Activated naive CD8-positive, alpha-beta T cell treated with anti-CD3 and anti-CD28 coated beads for 36 hours (primary cell): Measurements from ENCODE around the gene CCND1. TPM values are rescaled to one million over a fixed set of nuclear protein-coding genes. Genes with fewer than 3 reads are reported as not detected.
"Not testable (repeated sequence)": the region's sequence is repeated elsewhere in the genome, so short reads cannot be mapped to it uniquely, and the experiment has no call there.

Experiments
- DNase-seq: peaks from one replicate; pipeline ENCODE4 v3.0.0; 2021
- H3K27ac Mint-ChIP-seq: one replicate; pipeline ENCODE4 v1.8.0; 2022; ENCODE audit warnings: mild to moderate bottlenecking, moderate library complexity, mixed read lengths
- H3K27me3 Mint-ChIP-seq: one replicate; pipeline ENCODE4 v1.8.0; 2022; ENCODE audit warnings: mild to moderate bottlenecking, mixed read lengths
- H3K36me3 Mint-ChIP-seq: one replicate; pipeline ENCODE4 v1.8.0; 2021; ENCODE audit warnings: mild to moderate bottlenecking, mixed read lengths
- H3K4me1 Mint-ChIP-seq: one replicate; pipeline ENCODE4 v1.8.0; 2021; ENCODE audit warnings: mixed read lengths
- H3K4me3 Mint-ChIP-seq: one replicate; pipeline ENCODE4 v1.8.0; 2022; ENCODE audit warnings: mild to moderate bottlenecking, moderate library complexity, mixed read lengths
- H3K9me3 Mint-ChIP-seq: one replicate; pipeline ENCODE4 v1.8.0; 2022; ENCODE audit warnings: mixed read lengths
- total RNA-seq, 2 experiments: library from RNA; stranded (reverse); gene quantifications; one replicate each; pipeline ENCODE4 v1.2.3, GENCODE V29; 2021

Gene CCND1
- total RNA-seq, 2 experiments from 2014 or later: 2.4 to 3.2 TPM

- H3K9me3 Mint-ChIP-seq: no peaks in the 10 kb centered on the region
- peaks cover 12% of the 10 kb centered on the region for H3K4me1 Mint-ChIP-seq
- H3K4me3 Mint-ChIP-seq: no peak overlapping the region
- peaks cover 72% of the 10 kb centered on the region for H3K27me3 Mint-ChIP-seq
- H3K27ac Mint-ChIP-seq: no peak overlapping the region
- H3K36me3 Mint-ChIP-seq: peaks cover 3% of the 10 kb centered on the region
- no peak for DNase-seq
Observed at GRCh38 chr11:69692422-69692821, 51.5 kb downstream of the CCND1 start.

GRCh38 chr11:69694781-69695180 is 53.8 kb downstream of the CCND1 start:
- Mint-ChIP-seq H3K4me1 (peaks cover 2% of the 10 kb centered on the region), H3K4me3 (no peak overlapping the region), H3K27me3 (peaks cover 69% of the 10 kb centered on the region), H3K9me3 (no peaks in the 10 kb centered on the region), H3K36me3 (peaks cover 3% of the 10 kb centered on the region), H3K27ac (no peak overlapping the region)
- DNase-seq: no peak

- H3K27ac Mint-ChIP-seq: no peak overlapping the region
- H3K9me3 Mint-ChIP-seq: no peaks in the 10 kb centered on the region
- H3K4me1 Mint-ChIP-seq: no peaks in the 10 kb centered on the region
- no peak overlapping the region for H3K4me3 Mint-ChIP-seq
- H3K36me3 Mint-ChIP-seq: peaks cover under 1% of the 10 kb centered on the region
- DNase-seq: no peak
- peaks cover 67% of the 10 kb centered on the region for H3K27me3 Mint-ChIP-seq
Observed at GRCh38 chr11:69695581-69695980, 54.6 kb downstream of the CCND1 start.

GRCh38 chr11:69695995-69696394 is 55.0 kb downstream of the CCND1 start:
- not testable (repeated sequence) for H3K9me3 Mint-ChIP-seq, DNase-seq, H3K27ac Mint-ChIP-seq, H3K36me3 Mint-ChIP-seq, H3K4me1 Mint-ChIP-seq, H3K4me3 Mint-ChIP-seq
- peaks cover 67% of the 10 kb centered on the region for H3K27me3 Mint-ChIP-seq

- Mint-ChIP-seq H3K27ac (no peak overlapping the region), H3K36me3 (no peaks in the 10 kb centered on the region), H3K4me3 (no peak overlapping the region), H3K4me1 (no peaks in the 10 kb centered on the region), H3K27me3 (peaks cover 67% of the 10 kb centered on the region), H3K9me3 (no peaks in the 10 kb centered on the region)
- DNase-seq: no peak
Observed at GRCh38 chr11:69696749-69697468, 56.0 kb downstream of the CCND1 start.

GRCh38 chr11:69697469-69697843 is 56.5 kb downstream of the CCND1 start:
- Mint-ChIP-seq H3K27ac (no peak overlapping the region), H3K4me3 (no peak overlapping the region), H3K4me1 (no peaks in the 10 kb centered on the region), H3K27me3 (peaks cover 64% of the 10 kb centered on the region), H3K9me3 (no peaks in the 10 kb centered on the region), H3K36me3 (no peaks in the 10 kb centered on the region)
- no peak for DNase-seq

GRCh38 chr11:69697861-69698260 is 56.9 kb downstream of the CCND1 start:
- no peaks in the 10 kb centered on the region for H3K4me1 Mint-ChIP-seq
- no peaks in the 10 kb centered on the region for H3K36me3 Mint-ChIP-seq
- H3K9me3 Mint-ChIP-seq: no peaks in the 10 kb centered on the region
- H3K27me3 Mint-ChIP-seq: peaks cover 66% of the 10 kb centered on the region
- no peak overlapping the region for H3K4me3 Mint-ChIP-seq
- no peak overlapping the region for H3K27ac Mint-ChIP-seq
- DNase-seq: no peak

GRCh38 chr11:69698362-69698761 is 57.4 kb downstream of the CCND1 start:
- peaks cover 71% of the 10 kb centered on the region for H3K27me3 Mint-ChIP-seq
- H3K4me3 Mint-ChIP-seq: no peak overlapping the region
- H3K4me1 Mint-ChIP-seq: no peaks in the 10 kb centered on the region
- no peaks in the 10 kb centered on the region for H3K36me3 Mint-ChIP-seq
- H3K27ac Mint-ChIP-seq: no peak overlapping the region
- DNase-seq: no peak
- H3K9me3 Mint-ChIP-seq: no peaks in the 10 kb centered on the region

GRCh38 chr11:69699213-69699612 is 58.3 kb downstream of the CCND1 start:
- DNase-seq: no peak
- no peak overlapping the region for H3K4me3 Mint-ChIP-seq
- no peak overlapping the region for H3K27ac Mint-ChIP-seq

GRCh38 chr11:69700278-69701140 is 59.6 kb downstream of the CCND1 start:
- Mint-ChIP-seq H3K27ac (no peak overlapping the region), H3K27me3 (peaks cover 71% of the 10 kb centered on the region), H3K4me1 (peaks cover 3% of the 10 kb centered on the region), H3K9me3 (no peaks in the 10 kb centered on the region), H3K4me3 (no peak overlapping the region), H3K36me3 (no peaks in the 10 kb centered on the region)
- DNase-seq: no peak

More at GRCh38 chr11:69699213-69699612, 58.3 kb downstream of the CCND1 start:
- Mint-ChIP-seq H3K36me3 (no peaks in the 10 kb centered on the region), H3K27me3 (peaks cover 64% of the 10 kb centered on the region), H3K4me1 (no peaks in the 10 kb centered on the region), H3K9me3 (no peaks in the 10 kb centered on the region)

- Mint-ChIP-seq H3K4me1 (peaks cover 7% of the 10 kb centered on the region), H3K27ac (no peak overlapping the region), H3K4me3 (no peak overlapping the region), H3K9me3 (no peaks in the 10 kb centered on the region), H3K27me3 (peaks cover 76% of the 10 kb centered on the region), H3K36me3 (no peaks in the 10 kb centered on the region)
- DNase-seq: no peak
Observed at GRCh38 chr11:69702239-69702691, 61.3 kb downstream of the CCND1 start.

- Mint-ChIP-seq H3K9me3 (no peaks in the 10 kb centered on the region), H3K4me3 (no peak overlapping the region), H3K4me1 (peaks cover 7% of the 10 kb centered on the region), H3K27ac (no peak overlapping the region), H3K36me3 (no peaks in the 10 kb centered on the region), H3K27me3 (peaks cover 73% of the 10 kb centered on the region)
- no peak for DNase-seq
Observed at GRCh38 chr11:69702769-69703452, 62.0 kb downstream of the CCND1 start.

GRCh38 chr11:69703453-69703767 is 62.5 kb downstream of the CCND1 start:
- peaks cover 69% of the 10 kb centered on the region for H3K27me3 Mint-ChIP-seq

More at GRCh38 chr11:69703453-69703767, 62.5 kb downstream of the CCND1 start:
- no peaks in the 10 kb centered on the region for H3K9me3 Mint-ChIP-seq
- no peaks in the 10 kb centered on the region for H3K36me3 Mint-ChIP-seq
- no peak for DNase-seq
- H3K4me1 Mint-ChIP-seq: peaks cover 7% of the 10 kb centered on the region
- no peak overlapping the region for H3K27ac Mint-ChIP-seq
- H3K4me3 Mint-ChIP-seq: no peak overlapping the region
